Activated effector memory CD4-positive, alpha-beta T cell treated with Interleukin-2 at 50 U/mL for 16 hours (primary cell): ENCODE results near the gene HOXD10.

Experiments used
- DNase-seq: peaks from one replicate; pipeline ENCODE4 v3.0.0-alpha.2; 2020

The HOXD10 gene

GRCh38 chr2:176115883-176116813 is at the start of gene HOXD10:
Gene HOXD10, plus strand, starts transcription at chr2:176116778. Its CDS starts 56 bp downstream, at chr2:176116834.
- no peak for DNase-seq

- DNase-seq, result no peak
Observed at GRCh38 chr2:176067589-176068418, 48.8 kb upstream of the HOXD10 start.

- DNase-seq, result no peak
Observed at GRCh38 chr2:176068419-176068832, 48.2 kb upstream of the HOXD10 start.

- no peak for DNase-seq
Observed at GRCh38 chr2:176071330-176072291, 45.0 kb upstream of the HOXD10 start.

- no peak for DNase-seq
Observed at GRCh38 chr2:176072292-176072669, 44.3 kb upstream of the HOXD10 start.

- no peak for DNase-seq
Observed at GRCh38 chr2:176072951-176073904, 43.4 kb upstream of the HOXD10 start.

- DNase-seq, result no peak
Observed at GRCh38 chr2:176074919-176075425, 41.6 kb upstream of the HOXD10 start.

- no peak for DNase-seq
Observed at GRCh38 chr2:176075481-176075880, 41.1 kb upstream of the HOXD10 start.

GRCh38 chr2:176076063-176076462 is 40.5 kb upstream of the HOXD10 start:
- DNase-seq, result no peak

GRCh38 chr2:176076796-176077195 is 39.8 kb upstream of the HOXD10 start:
- DNase-seq, result no peak

GRCh38 chr2:176078541-176079284 is 37.9 kb upstream of the HOXD10 start:
- DNase-seq, result no peak

GRCh38 chr2:176079285-176079830 is 37.2 kb upstream of the HOXD10 start:
- no peak for DNase-seq

GRCh38 chr2:176079831-176080539 is 36.6 kb upstream of the HOXD10 start:
- DNase-seq, result no peak

GRCh38 chr2:176080540-176081375 is 35.8 kb upstream of the HOXD10 start:
- no peak for DNase-seq

- DNase-seq, result no peak
Observed at GRCh38 chr2:176081376-176081836, 35.2 kb upstream of the HOXD10 start.

- DNase-seq, result no peak
Observed at GRCh38 chr2:176081837-176082524, 34.6 kb upstream of the HOXD10 start.

GRCh38 chr2:176082525-176082823 is 34.1 kb upstream of the HOXD10 start:
- DNase-seq, result no peak
